NCI-H226 (cell line): ENCODE data around the gene RPS29.
"Not testable (repeated sequence)": the region's sequence is repeated elsewhere in the genome, so short reads cannot be mapped to it uniquely, and the experiment has no call there.

ENCODE experiments used
- DNase-seq: peaks from one replicate; pipeline ENCODE4 v3.0.0-alpha.2; 2015

RPS29 gene

GRCh38 chr14:49594347-49595091 is 8.3 kb upstream of the RPS29 start:
- DNase-seq = peak; percentile 89

- peak; percentile 76 for DNase-seq
Observed at GRCh38 chr14:49593016-49593415, 6.8 kb upstream of the RPS29 start.

GRCh38 chr14:49589387-49589786 is 3.2 kb upstream of the RPS29 start:
- DNase-seq = no peak

- DNase-seq = peak; percentile 58
Observed at GRCh38 chr14:49586673-49587460, 687 bp upstream of the RPS29 start.

- DNase-seq = not testable (repeated sequence)
Observed at GRCh38 chr14:49584981-49585640, 1.1 kb downstream of the RPS29 start.

GRCh38 chr14:49584058-49584457 is 2.1 kb downstream of the RPS29 start:
- DNase-seq = no peak

- DNase-seq = no peak
Observed at GRCh38 chr14:49583629-49584028, 2.6 kb downstream of the RPS29 start.

GRCh38 chr14:49582113-49582977 is 3.8 kb downstream of the RPS29 start:
- DNase-seq = no peak

- no peak for DNase-seq
Observed at GRCh38 chr14:49581209-49582112, 4.7 kb downstream of the RPS29 start.

GRCh38 chr14:49579841-49580240 is 6.3 kb downstream of the RPS29 start:
- DNase-seq = no peak

- no peak for DNase-seq
Observed at GRCh38 chr14:49578141-49578540, 8.0 kb downstream of the RPS29 start.

GRCh38 chr14:49574038-49574437 is 12.1 kb downstream of the RPS29 start:
- no peak for DNase-seq

GRCh38 chr14:49569281-49569680 is 16.9 kb downstream of the RPS29 start:
- DNase-seq = no peak

- DNase-seq = no peak
Observed at GRCh38 chr14:49566714-49567113, 19.5 kb downstream of the RPS29 start.

- DNase-seq = no peak
Observed at GRCh38 chr14:49559979-49560768, 26.0 kb downstream of the RPS29 start.

- no peak for DNase-seq
Observed at GRCh38 chr14:49553892-49554291, 32.3 kb downstream of the RPS29 start.

GRCh38 chr14:49553106-49553505 is 33.1 kb downstream of the RPS29 start:
- DNase-seq = no peak

GRCh38 chr14:49551569-49551968 is 34.6 kb downstream of the RPS29 start:
- DNase-seq = no peak

GRCh38 chr14:49550286-49551184 is 35.6 kb downstream of the RPS29 start:
- peak; percentile 38 for DNase-seq

GRCh38 chr14:49549881-49550280 is 36.3 kb downstream of the RPS29 start:
- peak; percentile 86 for DNase-seq
